CD4-positive, alpha-beta T cell treated with Interleukin-4 for 1 hour (primary cell): ENCODE results near the gene COX4I2.
A peak's percentile ranks its signal among the peaks of the same experiment; 100 is the strongest.
"Not testable (repeated sequence)": the region's sequence is repeated elsewhere in the genome, so short reads cannot be mapped to it uniquely, and the experiment has no call there.

Experiments used
- DNase-seq, 2 donors: peaks; one replicate each; pipeline ENCODE4 v3.0.0-alpha.2; 2020 to 2022

The COX4I2 gene

GRCh38 chr20:31637660-31638059, at the start of gene COX4I2:
TSS of gene COX4I2 (plus strand) at chr20:31637912. CDS start at chr20:31639018, 1,106 bp downstream.
- no peak for DNase-seq

GRCh38 chr20:31590717-31591225, 46.9 kb upstream of the COX4I2 start:
- no peak for DNase-seq

GRCh38 chr20:31593221-31594001, 44.3 kb upstream of the COX4I2 start:
- DNase-seq, result no peak

- no peak for DNase-seq
Measured at GRCh38 chr20:31594002-31594557, 43.6 kb upstream of the COX4I2 start.

- no peak for DNase-seq
Measured at GRCh38 chr20:31594558-31595379, 42.9 kb upstream of the COX4I2 start.

- DNase-seq, result no peak
Measured at GRCh38 chr20:31595380-31595653, 42.4 kb upstream of the COX4I2 start.

- DNase-seq, result no peak
Measured at GRCh38 chr20:31595654-31596411, 41.9 kb upstream of the COX4I2 start.

- DNase-seq, result not testable (repeated sequence)
Measured at GRCh38 chr20:31596412-31596715, 41.3 kb upstream of the COX4I2 start.

GRCh38 chr20:31596831-31597480, 40.8 kb upstream of the COX4I2 start:
- no peak for DNase-seq

GRCh38 chr20:31597481-31597855, 40.2 kb upstream of the COX4I2 start:
- DNase-seq, result no peak

- DNase-seq, result no peak
Measured at GRCh38 chr20:31602431-31602778, 35.3 kb upstream of the COX4I2 start.

- DNase-seq, result peak; percentile 35 to 51
Measured at GRCh38 chr20:31602779-31603441, 34.8 kb upstream of the COX4I2 start.

GRCh38 chr20:31603822-31604566, 33.7 kb upstream of the COX4I2 start:
- DNase-seq, result peak; percentile 82 to 92

GRCh38 chr20:31604567-31605030, 33.1 kb upstream of the COX4I2 start:
- no peak for DNase-seq

GRCh38 chr20:31605031-31605901, 32.4 kb upstream of the COX4I2 start, which contains the start of gene ID1:
TSS of gene ID1 (plus strand) at chr20:31605289. CDS start at chr20:31605388, 99 bp downstream.
- peak; percentile 92 to 93 for DNase-seq

GRCh38 chr20:31605902-31606803, 31.6 kb upstream of the COX4I2 start:
- DNase-seq, result peak in 1 of 2 donors; percentile 4

GRCh38 chr20:31606804-31607639, 30.7 kb upstream of the COX4I2 start:
- DNase-seq, result no peak

GRCh38 chr20:31607640-31608250, 30.0 kb upstream of the COX4I2 start:
- no peak for DNase-seq
